Stimulated activated CD4-positive, alpha-beta T cell treated with anti-CD3 and anti-CD28 coated beads, TNF-alpha, amount 100 ng/mL, for 4 hours (primary cell): ENCODE data around the gene SERPINB5.
"Not testable (repeated sequence)": the region's sequence is repeated elsewhere in the genome, so short reads cannot be mapped to it uniquely, and the experiment has no call there.

ENCODE experiments used
- DNase-seq, 3 experiments: peaks; one replicate each; pipeline ENCODE4 v3.0.0-alpha.2; 2020; ENCODE audit warnings: low read depth in 3 of 3

The SERPINB5 gene, protein sequence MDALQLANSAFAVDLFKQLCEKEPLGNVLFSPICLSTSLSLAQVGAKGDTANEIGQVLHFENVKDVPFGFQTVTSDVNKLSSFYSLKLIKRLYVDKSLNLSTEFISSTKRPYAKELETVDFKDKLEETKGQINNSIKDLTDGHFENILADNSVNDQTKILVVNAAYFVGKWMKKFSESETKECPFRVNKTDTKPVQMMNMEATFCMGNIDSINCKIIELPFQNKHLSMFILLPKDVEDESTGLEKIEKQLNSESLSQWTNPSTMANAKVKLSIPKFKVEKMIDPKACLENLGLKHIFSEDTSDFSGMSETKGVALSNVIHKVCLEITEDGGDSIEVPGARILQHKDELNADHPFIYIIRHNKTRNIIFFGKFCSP

DNA sequence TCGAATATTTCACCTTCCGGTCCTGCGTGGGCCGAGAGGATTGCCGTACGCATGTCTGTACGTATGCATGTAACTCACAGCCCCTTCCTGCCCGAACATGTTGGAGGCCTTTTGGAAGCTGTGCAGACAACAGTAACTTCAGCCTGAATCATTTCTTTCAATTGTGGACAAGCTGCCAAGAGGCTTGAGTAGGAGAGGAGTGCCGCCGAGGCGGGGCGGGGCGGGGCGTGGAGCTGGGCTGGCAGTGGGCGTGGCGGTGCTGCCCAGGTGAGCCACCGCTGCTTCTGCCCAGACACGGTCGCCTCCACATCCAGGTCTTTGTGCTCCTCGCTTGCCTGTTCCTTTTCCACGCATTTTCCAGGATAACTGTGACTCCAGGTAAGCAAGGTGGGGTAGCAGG, at the start of gene SERPINB5:
Gene SERPINB5, plus strand, starts transcription at position 291 of the 400 bp plus-strand sequence. CDS start 7,471 bp downstream, outside the sequence.
- DNase-seq, result no peak

DNA sequence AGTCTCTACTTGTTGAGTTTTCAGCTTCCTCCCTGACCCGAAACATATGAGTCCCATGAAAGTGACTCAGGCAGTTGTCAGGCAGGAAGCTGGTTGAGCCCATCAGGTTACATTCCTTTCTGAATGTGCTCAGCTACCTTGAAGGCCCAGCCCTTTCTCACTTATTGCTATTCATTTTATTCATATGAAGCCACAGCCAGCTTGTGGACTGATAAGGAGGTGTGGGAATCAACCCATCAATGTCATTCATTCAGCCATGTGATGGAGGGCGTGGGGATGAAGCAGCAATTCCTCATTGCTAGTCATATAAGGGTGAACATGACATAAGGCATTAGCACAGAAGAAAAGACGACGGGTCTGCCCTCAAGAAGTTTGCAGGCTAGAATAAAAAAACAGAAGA, 49.2 kb upstream of the SERPINB5 start:
- no peak for DNase-seq

DNA sequence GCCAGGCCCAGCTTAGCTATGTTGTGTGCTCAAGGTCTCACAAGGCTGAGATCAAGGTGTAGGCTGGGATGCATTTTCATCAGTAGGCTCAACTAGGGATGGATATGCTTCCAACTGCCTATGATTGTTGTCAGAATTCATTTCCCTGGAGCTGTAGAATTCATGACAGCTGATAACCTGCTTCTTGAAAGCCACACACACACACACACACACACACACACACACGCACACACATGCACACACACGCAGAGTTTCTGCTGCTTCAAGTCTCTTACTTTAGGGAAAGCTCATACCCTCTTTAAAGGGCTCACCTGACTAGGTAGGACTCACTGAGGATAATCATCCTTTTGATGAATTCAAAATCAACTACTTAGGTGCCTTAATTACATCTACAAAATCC, 46.2 kb upstream of the SERPINB5 start:
- no peak for DNase-seq

DNA sequence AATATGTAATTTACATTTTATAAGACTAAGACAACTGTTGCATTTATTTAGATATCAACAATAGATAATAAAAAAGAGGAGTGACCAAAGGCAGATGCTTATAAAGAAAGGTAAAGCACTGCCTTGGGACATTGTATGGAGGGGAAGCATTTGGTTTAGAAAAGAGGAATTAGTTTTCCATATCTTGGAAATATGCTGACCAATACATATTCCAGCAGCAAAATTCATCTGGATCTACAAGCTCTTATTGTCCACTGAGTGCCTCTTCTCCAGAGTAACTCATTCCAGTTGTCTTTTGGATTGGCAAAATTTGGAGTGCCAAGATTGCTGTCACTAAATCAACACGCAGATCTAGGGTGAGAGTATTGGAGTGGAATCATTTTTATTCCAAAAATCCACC, 45.6 kb upstream of the SERPINB5 start:
- no peak for DNase-seq

DNA sequence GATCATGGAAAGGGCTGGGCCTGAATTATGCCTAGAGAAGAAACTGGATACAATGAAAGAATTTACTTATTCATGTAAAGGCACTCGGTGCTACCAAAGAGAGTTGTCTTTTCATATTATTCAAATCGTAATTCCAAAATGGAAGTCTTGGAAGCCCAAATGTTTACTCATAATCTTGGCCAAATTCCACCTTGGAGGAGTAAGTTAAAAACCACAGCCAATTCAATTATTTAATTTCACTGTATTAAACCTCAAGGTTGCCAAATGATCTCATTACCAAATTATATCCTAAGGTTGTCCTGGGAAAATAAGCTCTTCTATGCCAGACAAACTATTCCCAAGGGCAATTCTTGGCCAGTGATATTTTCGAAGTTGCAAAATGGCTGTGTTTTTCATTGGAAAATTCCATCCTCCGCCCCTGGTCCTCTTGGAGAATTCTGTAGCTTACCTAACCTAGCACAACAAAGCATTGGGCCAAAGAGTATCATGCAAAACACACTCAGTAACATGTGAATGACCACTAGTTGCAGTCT, 43.4 kb upstream of the SERPINB5 start:
- no peak for DNase-seq

DNA sequence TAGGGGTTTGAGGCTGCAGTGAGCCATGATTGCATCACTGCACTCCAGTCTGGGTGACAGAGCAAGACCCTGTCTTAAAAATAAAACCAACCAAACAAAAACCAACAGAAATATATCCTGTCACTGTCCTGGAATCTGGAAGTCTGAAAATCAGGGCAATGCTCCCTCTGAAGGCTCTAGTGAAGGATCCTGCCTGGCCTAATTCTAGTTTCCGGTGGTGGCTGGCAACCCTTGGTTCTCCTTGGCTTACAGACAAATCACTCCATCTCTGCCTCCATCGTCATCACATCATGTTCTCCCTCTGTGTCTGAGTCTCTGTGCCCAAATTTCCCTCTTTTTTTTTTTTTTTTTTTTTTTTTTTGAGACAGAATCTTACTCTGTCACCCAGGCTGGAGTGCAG, 38.6 kb upstream of the SERPINB5 start:
- no peak for DNase-seq

DNA sequence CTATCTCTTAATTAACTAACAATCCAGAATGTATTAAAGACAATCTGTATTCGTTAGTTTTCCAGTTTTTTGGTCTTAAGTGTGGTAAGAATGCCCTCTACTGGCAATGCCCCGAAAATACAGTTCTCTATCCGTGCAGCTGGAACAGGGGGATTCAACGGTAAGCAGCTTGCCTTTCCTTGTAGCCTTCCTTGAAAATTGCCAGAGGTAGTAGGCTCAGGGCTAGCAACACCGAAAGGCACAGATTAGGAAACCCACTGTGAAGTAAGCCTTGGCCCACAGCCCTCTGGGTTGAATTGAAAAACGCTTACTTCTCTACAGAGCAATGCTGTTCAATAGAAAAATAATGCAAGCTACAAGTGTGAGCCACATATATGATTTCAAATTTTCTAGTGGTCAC, 37.4 kb upstream of the SERPINB5 start:
- peak in 1 of 3 experiments; percentile 21 for DNase-seq

DNA sequence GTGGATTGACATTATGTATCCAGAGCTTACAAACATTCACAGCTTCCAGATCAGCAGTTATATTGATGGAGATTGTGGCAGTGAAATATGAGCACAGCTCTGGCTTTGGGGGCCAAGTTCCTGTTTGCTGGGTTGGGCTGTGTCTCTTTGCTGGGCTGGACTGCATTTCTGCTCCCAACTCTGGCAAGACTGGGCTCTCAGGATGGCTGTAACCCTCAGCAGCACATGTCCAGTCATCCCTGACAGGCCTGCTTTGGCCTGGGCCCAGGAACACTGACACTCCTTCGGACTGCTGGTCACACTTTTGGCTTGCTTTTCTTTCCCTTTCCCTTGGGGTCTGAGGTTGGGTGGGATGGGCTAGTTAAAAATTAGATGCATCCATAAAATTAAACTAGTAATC, 36.5 kb upstream of the SERPINB5 start:
- no peak for DNase-seq

DNA sequence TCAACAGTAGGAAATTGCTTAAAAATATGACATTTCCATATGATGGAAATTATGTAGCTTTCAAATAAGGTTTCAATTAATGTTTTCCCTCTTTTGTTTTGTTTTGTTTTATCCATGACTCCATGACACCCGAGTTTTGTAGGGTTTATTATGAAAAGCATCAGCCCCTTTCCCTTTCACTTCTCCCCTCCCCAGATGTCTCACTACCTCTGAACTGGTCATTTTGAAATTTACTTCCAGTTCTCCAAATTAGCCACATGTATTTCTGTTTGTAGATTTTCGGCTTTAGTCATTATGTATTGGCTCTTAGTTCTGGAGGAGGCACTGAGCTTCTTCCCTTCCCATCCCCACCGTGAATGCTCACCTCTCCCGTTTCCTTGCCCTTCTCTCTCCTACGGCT, 35.9 kb upstream of the SERPINB5 start:
- no peak for DNase-seq

DNA sequence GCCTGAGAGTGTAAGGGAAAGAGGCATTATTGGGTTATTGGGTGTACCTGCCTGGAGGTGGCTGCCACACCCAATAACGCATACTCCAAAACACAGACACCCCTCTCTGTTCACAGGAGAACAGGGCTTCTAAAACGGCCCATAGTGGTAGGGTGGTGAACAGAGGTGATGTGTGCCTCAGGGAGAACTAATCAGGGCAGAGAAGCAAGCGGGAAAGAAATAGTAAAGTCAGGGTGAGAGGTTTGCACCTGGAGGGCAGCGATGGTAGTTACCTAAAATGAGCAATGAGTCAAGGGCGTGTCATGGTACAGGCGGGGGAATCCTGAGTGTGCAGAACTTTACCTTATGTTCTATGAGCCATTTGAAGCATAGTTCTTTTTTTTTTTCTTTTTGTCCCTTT, 32.9 kb upstream of the SERPINB5 start:
- DNase-seq, result no peak

DNA sequence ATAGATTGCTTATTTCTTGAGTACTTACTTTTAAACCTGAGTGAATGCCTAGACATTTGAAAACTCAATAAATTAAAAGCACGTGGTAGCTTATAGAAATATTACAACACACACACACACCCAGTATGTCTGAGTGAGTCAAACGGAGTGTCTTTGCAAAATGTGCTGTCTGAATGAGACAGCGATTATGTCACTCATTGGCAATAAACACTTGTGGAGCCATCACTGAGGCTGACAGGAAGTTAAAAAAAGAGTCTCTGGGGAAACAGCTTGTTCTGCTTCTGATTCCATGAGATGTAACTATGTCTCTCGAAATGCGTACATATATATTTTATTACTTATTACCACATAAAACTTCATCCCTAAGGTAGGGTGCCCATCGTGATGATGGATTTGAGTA, 32.2 kb upstream of the SERPINB5 start:
- no peak for DNase-seq

DNA sequence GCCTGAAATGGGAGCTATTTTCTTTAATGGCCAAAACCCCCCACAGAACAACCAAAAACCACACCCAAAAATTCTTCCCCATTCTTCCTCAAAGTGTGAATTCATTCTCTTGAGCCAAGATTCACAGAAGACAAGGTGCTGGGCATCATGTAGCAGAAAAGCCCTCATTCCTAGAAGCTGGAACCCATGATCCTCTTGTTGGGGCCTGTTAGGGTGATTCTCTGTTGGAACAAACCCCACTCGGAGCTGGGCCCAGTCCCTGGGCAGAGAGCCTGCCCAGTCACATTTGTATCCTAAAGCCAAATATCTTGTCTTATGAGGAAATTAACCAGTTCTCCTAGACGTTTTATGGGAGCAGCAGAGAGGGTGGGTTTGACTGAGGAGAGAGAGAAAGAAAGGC, 31.7 kb upstream of the SERPINB5 start:
- DNase-seq, result no peak

DNA sequence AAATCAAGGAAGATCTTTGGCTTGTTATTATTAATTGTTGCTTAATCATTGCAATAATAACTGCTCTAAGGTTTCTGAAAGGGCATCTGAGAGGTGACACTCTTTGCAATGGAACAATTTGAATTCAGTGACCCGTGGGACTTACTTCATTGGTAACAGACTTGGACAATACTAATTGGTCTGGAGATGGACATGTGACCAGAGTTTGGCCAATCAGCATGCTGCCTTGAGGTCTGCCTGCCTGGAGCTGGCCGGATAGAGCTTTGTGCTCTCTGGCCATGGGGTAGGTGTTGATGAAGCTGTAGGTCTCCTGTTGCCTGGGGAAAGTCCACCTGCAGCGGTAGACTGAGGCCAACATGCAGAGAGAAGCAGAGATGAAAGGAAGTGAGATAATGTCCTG, 30.5 kb upstream of the SERPINB5 start:
- DNase-seq, result no peak

DNA sequence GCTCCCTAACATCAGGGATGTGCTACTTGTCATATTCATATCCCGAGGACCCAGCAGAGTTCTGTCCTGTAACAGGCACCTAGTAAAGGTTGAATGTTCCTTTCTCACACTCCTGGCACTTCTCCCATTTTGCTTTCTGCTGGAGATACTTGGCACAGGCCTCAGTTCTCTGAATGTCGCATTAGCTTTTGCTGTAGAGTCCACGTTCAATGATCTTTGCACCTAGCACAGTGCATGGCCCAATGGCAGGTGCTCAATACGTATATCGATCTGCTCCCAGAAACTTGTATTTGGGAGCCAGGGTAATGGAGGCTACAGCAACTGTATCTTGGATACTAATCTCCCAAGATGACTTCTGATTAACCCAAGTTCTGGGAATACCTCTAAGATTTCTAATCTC, 29.7 kb upstream of the SERPINB5 start:
- no peak for DNase-seq

DNA sequence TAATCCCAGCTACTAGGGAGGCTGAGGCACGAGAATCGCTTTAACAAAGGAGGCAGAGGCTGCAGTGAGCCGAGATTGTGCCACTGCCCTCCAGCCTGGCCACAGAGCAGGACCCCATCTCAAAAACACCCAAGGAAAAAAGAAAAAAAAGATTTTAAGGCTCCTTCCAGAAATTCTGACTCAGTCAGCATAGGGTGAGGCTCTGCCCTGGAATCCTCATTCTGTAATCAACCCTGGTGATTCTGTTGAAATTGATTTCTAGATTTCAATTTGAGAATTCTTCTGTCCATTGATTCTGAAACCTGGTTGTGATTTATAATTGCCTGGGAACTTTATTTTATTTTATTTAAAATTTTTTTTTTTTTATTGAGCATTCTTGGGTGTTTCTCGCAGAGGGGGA, 27.3 kb upstream of the SERPINB5 start:
- no peak for DNase-seq

DNA sequence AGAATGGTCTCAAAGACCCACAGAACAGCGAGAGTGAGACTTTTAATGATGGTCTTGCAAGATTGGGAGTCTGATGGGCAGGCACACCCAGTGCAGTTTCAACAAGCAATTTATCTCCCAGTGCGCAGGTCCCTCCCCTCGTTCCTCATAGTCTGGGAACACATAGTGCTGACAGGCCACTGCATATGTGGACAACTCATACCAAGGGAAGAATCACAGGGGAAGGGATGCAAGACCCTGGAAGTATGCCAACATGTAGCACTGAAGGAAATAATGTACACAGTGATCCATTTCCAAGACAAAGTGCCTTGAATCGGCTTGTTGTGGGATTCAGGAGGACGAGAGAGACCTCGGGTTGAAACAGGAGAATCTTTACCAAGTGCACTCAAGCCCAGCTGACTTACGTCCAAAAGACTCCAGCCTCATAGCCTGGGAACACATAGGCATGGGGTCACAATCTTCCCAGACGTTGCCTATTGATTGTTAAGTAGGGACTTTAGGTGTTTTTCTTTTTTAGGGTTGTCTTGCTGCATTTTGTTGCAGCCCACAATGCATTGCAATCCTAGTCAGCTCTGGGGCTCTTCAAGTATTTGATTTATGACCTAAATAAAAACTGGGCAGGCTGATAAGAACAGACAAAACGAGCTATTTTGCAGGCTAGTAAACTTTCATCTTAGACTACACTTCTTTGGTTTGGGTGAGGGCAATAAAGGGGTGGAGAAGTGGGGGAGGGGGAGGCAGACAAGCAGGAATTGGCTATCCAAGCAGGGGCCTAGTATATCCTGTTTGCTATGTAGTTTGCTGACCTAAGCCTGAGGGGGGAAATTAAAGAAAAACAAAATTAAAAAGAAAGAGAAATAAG, 24.7 kb upstream of the SERPINB5 start:
- DNase-seq, result no peak

DNA sequence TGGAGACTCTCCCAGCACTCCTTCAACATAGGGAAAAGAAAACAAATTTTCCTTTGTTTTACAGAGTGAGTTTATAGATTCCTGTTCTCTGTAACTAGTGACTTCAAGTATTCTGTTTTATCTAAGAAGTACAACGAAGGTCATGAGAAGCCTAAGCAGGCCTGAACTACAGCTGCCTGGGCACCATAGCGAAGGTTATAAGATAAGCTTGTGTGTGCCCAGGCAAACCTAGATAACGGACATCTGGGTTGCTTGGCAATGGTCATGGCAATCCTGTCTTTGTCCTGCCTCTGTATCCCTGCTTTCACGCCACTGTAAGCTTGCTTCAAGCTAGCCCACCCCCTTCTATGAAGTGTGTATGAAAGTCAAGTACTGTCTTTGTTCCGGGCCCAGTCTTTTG, 24.0 kb upstream of the SERPINB5 start:
- DNase-seq, result not testable (repeated sequence)

DNA sequence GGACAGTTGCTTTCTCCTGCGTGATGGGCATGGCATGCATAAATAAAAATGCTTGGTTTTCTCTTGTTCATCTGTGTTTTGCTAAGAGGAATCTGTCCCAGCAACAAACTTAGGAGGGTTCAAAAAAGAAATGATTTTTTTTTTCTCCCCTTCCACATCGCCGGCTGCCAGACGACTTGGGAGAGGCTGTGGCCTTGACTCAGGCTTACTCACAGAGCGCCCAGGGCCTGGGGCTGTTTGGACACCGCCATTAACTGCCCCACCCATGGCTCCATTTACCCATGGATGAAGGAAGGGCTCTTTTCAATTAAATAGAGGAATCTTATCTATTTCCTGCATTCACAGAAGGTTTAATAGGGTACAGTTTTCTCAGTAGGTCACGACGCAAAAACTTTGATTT, 22.3 kb upstream of the SERPINB5 start:
- DNase-seq, result no peak

DNA sequence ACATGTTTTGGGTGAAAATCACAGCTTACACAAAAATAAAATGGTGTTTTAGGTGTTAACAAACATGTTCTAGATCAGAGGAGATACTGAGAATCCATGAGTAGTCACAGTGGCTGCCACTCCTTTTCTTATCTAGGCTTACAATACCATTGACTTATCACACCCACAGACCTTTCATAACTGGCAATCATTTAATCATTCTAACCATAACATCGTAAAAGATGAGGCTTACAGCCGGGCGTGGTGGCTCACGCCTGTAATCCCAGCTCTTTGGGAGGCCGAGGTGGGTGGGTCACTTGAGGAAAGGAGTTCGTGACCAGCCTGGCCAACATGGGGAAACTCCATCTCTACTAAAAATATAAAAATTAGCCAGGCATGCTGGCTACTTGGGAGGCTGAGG, 18.8 kb upstream of the SERPINB5 start:
- no peak for DNase-seq

DNA sequence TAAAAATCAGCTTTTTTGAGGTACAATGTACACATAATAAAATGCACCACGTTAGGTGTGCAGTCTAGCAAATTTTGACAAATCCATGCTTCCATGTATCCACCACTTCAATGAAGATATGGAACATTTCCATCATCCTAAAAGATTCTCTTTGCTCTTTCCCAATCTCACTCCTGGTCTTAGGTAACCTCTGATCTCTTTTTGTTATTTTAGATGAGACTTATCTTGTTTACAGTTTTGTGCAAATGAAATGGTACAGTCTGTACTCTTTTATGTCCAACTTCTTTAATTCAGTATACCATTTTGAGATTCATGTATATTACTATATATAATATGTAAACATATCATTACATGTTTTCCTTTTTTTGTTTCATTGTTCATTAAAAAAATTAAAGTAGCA, 16.3 kb upstream of the SERPINB5 start:
- no peak for DNase-seq

DNA sequence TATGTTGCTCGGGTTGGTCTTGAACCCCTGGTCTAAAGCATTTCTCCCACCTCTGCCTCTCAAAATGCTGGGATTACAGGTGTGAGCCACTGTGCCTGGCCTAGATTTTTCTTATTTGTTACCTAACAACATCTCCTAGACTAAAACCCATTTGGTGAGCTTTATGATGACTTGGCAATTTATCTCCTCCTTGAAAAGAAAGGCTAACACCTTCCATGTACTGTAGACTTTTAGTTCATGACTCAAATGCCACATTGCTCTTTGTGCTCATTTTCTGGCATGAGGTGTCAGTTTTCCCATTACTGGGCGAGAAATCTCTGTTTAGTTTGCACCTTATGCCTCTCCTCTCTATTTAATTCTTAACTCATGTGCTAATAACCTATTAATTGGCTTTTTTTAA, 12.3 kb upstream of the SERPINB5 start:
- DNase-seq, result no peak

DNA sequence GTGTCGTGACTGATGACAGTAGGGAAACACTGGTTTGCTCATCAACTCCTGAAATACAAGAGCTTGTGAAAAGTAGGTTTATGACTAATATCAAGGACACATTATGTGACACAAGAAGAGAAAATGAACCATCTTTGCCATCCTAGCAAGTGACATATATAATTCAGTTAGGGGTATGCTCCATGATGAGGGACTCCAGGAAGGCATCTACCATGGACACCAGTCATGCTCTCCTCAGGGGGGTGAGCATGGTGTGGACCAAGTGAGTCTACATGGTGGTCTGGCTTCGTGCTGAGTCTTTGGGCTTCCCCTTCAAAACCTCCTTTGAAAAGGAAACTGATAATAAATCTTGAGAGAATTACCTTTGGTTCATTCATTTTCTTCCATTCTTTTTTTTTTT, 11.7 kb upstream of the SERPINB5 start:
- no peak for DNase-seq

DNA sequence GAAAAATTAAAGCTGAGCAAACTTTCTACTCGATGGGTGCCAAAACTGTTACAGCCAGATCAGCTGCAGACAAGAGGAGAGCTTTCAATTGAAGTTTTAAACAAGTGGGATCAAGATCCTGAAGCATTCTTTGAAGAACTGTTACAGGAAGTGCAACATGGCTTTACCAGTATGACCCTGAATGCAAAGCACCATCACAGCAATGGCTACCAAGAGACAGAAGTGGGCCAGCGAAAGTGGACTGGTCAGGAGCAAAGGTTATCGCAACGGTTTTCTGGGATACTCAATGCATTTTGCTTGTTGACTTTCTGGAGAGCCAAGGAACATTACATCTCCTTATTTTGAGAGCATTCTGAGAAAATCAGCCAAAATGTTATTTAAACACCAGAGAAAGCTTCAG, 9.1 kb upstream of the SERPINB5 start:
- no peak for DNase-seq
